Epithelial cell of esophagus (primary cell): ENCODE data around the gene IFIT1B.

Experiments used
- DNase-seq: peaks from one replicate; pipeline ENCODE4 v3.0.0; 2010; ENCODE audit warnings: low read depth
- H3K4me3 ChIP-seq: 2 replicates; pipeline ENCODE4 v1.5.1; 2011; ENCODE audit warnings: mild to moderate bottlenecking, low read length, control low read depth
- TF ChIP-seq, protein P1 (sequence below): IDR thresholded peaks from 2 replicates; pipeline ENCODE4 v1.5.1; 2011; ENCODE audit warnings: low read depth, mild to moderate bottlenecking, low read length, control low read depth, inconsistent platforms; ENCODE audit not compliant: insufficient read depth; ENCODE audit errors: missing control alignments

Gene IFIT1B

GRCh38 chr10:89369156-89370105 is 8.4 kb upstream of the IFIT1B start:
- DNase-seq, result peak; percentile 41
- TF ChIP-seq, protein P1, sequence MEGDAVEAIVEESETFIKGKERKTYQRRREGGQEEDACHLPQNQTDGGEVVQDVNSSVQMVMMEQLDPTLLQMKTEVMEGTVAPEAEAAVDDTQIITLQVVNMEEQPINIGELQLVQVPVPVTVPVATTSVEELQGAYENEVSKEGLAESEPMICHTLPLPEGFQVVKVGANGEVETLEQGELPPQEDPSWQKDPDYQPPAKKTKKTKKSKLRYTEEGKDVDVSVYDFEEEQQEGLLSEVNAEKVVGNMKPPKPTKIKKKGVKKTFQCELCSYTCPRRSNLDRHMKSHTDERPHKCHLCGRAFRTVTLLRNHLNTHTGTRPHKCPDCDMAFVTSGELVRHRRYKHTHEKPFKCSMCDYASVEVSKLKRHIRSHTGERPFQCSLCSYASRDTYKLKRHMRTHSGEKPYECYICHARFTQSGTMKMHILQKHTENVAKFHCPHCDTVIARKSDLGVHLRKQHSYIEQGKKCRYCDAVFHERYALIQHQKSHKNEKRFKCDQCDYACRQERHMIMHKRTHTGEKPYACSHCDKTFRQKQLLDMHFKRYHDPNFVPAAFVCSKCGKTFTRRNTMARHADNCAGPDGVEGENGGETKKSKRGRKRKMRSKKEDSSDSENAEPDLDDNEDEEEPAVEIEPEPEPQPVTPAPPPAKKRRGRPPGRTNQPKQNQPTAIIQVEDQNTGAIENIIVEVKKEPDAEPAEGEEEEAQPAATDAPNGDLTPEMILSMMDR, result peak; percentile 61
- no peak overlapping the region for H3K4me3 ChIP-seq

- no peak overlapping the region for H3K4me3 ChIP-seq
- TF ChIP-seq, protein P1, result no peak
- DNase-seq, result no peak
Observed at GRCh38 chr10:89371079-89371478, 6.8 kb upstream of the IFIT1B start.

DNA sequence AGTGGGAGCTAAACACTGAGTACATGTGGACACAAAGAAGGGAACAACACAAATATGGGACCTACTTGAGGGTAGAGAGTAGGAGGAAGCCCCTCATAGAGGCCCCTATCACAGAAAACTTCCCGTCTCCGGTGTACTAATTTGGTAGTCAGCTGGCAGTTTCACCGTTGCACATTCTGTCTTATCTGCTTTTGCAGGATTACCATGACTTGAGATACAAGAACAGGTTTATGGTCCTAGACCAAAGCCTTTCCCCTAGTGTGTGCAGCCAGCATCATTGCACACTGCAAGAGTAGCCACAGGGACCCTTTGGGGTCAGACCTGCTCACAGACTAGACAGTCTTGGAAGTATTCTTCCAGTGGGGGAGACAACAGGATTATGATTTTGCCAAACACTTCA is 5.9 kb upstream of the IFIT1B start:
- DNase-seq, result no peak
- H3K4me3 ChIP-seq, result no peak overlapping the region
- TF ChIP-seq, protein P1, result no peak

DNA sequence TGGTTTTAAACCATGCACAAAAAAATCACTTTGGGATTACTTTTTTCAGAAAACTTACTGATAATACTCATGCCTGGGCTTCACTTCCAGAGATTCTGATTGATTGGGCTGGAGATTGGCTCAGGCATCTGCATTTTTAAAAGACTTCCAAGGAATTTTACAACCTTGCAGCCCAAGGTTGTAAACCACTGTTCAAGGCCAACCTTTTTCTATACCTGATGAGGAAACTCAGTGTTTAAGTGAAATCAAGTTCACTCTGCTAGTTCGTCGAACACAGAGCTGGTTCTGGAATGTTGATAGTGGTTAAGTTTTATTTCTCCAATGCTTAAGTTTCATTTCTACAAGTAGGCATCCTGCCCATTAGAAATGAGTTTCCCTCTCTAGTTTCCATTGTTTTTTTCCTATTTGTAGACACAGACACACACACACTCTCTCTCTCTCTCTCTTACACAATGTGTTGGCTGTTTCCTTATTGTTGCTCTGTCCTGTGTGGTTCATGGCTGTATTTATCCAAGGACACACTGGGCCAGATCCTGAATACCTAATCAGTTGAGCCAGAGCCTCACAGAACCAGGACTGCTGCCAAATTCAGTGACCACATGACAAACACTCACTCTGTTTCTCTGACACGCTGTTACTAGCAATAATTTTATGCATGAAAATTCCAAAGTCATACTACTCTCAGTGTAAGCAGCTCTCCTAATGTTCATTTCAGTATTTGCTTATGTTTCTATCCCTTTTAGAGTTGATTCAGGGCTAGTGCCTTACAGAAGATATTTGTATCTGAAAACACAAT is 3.7 kb upstream of the IFIT1B start:
- peak; percentile 81 for DNase-seq
- TF ChIP-seq, protein P1, result no peak
- H3K4me3 ChIP-seq, result no peak overlapping the region

- TF ChIP-seq, protein P1, result no peak
- no peak for DNase-seq
- H3K4me3 ChIP-seq, result no peak overlapping the region
Observed at GRCh38 chr10:89374713-89375141, 3.1 kb upstream of the IFIT1B start.

DNA sequence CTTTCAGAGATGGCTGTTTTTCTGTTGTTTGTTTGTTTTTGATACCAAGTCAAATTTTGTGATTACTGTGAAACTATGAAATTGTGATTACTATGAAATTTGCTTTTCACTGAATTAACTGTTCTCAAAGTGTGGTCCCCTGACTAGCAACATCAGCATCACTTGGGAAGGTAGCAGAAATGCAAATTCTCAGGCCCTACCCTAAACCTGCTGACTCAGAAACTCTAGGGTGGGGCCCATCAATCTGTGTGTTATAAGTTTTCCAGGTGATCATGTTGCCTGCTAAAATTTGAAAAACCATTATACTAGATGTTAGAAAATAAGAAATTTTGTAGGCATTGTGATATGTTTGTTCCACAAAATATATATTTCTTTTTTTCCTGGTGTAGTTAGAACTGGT is 1.2 kb downstream of the IFIT1B start:
- DNase-seq, result no peak
- TF ChIP-seq, protein P1, result no peak
- H3K4me3 ChIP-seq, result no peak overlapping the region
